Measurements from ENCODE around the gene KNCN.

Gene KNCN

DNA sequence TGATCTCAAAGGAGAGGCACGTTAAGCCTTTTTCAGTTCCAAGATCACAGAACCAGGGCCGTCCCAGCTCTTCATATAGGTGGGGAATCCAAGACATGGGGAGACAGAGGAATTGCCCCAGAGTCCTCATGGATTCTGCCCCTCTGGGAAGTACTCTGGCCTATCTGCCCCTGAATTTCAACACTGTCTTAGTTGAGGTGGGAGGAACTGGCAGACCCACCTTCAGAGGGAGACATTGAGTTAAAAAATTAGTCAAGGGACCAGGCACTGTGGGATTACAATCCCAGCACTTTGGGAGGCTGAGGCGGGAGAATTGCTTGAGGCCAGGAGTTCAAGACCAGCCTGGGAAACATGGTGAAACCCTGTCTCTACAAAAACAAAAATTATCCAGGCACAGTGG lies 2.1 kb upstream of the KNCN start:
- no peak for TF ChIP-seq TAF1 (IDR thresholded peaks at IDR 0.05; ENCODE audit: low read depth)
- TF ChIP-seq, protein P1, sequence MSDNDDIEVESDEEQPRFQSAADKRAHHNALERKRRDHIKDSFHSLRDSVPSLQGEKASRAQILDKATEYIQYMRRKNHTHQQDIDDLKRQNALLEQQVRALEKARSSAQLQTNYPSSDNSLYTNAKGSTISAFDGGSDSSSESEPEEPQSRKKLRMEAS (IDR thresholded peaks at IDR 0.05): no peak
- TF ChIP-seq TCF12 (IDR thresholded peaks at IDR 0.05; ENCODE audit: low read depth): no peak
- TF ChIP-seq CEBPB (IDR thresholded peaks at IDR 0.05): no peak
- TF ChIP-seq TEAD4 (IDR thresholded peaks at IDR 0.05): no peak
- no peak for TF ChIP-seq EGR1 (IDR thresholded peaks at IDR 0.05)
- TF ChIP-seq FOXM1 (IDR thresholded peaks at IDR 0.05; ENCODE audit: borderline replicate concordance, low read depth): no peak
- no peak for TF ChIP-seq YY1 (IDR thresholded peaks at IDR 0.05; ENCODE audit: low read depth)

GRCh38 chr1:46552357-46553237 lies 1.1 kb upstream of the KNCN start:
- TF ChIP-seq CREB1 (IDR thresholded peaks at IDR 0.05; ENCODE audit: low read depth) (no peak), EGR1 (IDR thresholded peaks at IDR 0.05) (no peak), ZBTB7A (IDR thresholded peaks at IDR 0.05; ENCODE audit: low read depth) (no peak), TAF1 (IDR thresholded peaks at IDR 0.05; ENCODE audit: low read depth) (no peak), FOXM1 (IDR thresholded peaks at IDR 0.05; ENCODE audit: borderline replicate concordance, low read depth) (no peak), YY1 (IDR thresholded peaks at IDR 0.05; ENCODE audit: low read depth) (no peak), RAD21 (IDR thresholded peaks at IDR 0.05; ENCODE audit: low read depth) (no peak), NFIC (IDR thresholded peaks at IDR 0.05) (no peak)
- TF ChIP-seq, protein P1 (IDR thresholded peaks at IDR 0.05): no peak

- no peak for TF ChIP-seq NFIC (IDR thresholded peaks at IDR 0.05)
- no peak for TF ChIP-seq CEBPB (IDR thresholded peaks at IDR 0.05)
- no peak for TF ChIP-seq CREB1 (IDR thresholded peaks at IDR 0.05; ENCODE audit: low read depth)
Measured at GRCh38 chr1:46550751-46551231, 656 bp downstream of the KNCN start.

- TF ChIP-seq FOXM1 (IDR thresholded peaks at IDR 0.05; ENCODE audit: borderline replicate concordance, low read depth) (no peak), ZBTB7A (IDR thresholded peaks at IDR 0.05; ENCODE audit: low read depth) (no peak), YY1 (IDR thresholded peaks at IDR 0.05; ENCODE audit: low read depth) (no peak), TAF1 (IDR thresholded peaks at IDR 0.05; ENCODE audit: low read depth) (no peak), REST (IDR thresholded peaks at IDR 0.05; ENCODE audit: low read depth) (no peak), EP300 (IDR thresholded peaks at IDR 0.05; ENCODE audit: borderline replicate concordance) (no peak), EGR1 (IDR thresholded peaks at IDR 0.05) (no peak), TEAD4 (IDR thresholded peaks at IDR 0.05) (no peak), CEBPB (IDR thresholded peaks at IDR 0.05) (no peak), CREB1 (IDR thresholded peaks at IDR 0.05; ENCODE audit: low read depth) (no peak), TCF12 (IDR thresholded peaks at IDR 0.05; ENCODE audit: low read depth) (no peak), RAD21 (IDR thresholded peaks at IDR 0.05; ENCODE audit: low read depth) (no peak), NFIC (IDR thresholded peaks at IDR 0.05) (no peak)
- TF ChIP-seq, protein P2, sequence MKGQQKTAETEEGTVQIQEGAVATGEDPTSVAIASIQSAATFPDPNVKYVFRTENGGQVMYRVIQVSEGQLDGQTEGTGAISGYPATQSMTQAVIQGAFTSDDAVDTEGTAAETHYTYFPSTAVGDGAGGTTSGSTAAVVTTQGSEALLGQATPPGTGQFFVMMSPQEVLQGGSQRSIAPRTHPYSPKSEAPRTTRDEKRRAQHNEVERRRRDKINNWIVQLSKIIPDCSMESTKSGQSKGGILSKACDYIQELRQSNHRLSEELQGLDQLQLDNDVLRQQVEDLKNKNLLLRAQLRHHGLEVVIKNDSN (IDR thresholded peaks at IDR 0.05): no peak
- TF ChIP-seq, protein P1 (IDR thresholded peaks at IDR 0.05): no peak
Measured at GRCh38 chr1:46549697-46550681, 1.5 kb downstream of the KNCN start.

DNA sequence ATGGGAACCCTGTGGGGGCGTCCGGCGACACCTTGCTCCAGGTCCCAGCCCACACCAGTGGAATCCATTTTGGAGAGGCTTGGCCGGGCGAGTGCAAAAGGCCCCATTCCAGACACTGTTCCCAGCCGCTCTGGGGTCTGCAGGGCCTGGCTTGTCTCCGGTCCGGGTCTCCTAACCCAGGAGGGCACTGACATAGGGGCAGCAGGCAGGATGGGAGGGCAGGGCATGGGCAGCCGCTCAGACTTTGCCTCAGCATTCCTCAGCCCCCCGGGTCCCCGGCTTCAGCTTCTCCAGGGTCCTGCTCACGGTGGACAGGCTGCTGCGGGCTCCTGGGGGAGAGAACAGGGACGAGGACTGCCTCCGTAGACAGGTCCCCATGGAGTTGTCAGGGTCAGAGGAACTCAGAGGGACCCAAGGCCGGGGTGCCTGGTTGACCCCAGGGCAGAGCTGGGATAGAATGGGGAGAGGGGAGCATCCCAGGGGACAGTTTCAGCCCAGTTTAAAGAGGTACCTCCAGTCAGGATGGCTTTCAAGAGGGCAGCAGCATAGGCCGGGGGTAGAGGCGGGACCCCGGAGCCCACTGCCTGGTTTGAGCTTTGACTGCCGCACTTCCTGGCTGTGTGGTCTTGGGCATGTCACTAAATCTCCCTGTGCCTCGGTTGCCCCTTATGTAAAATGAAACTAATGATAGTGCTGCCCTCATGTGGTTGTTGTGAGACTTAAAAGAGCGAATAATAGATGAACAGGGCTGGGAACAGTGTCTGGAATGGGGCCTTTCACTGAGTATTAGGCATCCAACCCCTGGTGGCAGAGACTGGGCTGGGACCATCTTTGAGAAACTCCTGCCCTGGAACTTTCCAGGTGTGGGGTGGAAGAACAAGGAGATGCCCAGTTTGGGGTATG lies 3.7 kb downstream of the KNCN start:
- TF ChIP-seq YY1 (IDR thresholded peaks at IDR 0.05; ENCODE audit: low read depth) (no peak), EP300 (IDR thresholded peaks at IDR 0.05; ENCODE audit: borderline replicate concordance) (no peak), RAD21 (IDR thresholded peaks at IDR 0.05; ENCODE audit: low read depth) (peak; percentile 78)

DNA sequence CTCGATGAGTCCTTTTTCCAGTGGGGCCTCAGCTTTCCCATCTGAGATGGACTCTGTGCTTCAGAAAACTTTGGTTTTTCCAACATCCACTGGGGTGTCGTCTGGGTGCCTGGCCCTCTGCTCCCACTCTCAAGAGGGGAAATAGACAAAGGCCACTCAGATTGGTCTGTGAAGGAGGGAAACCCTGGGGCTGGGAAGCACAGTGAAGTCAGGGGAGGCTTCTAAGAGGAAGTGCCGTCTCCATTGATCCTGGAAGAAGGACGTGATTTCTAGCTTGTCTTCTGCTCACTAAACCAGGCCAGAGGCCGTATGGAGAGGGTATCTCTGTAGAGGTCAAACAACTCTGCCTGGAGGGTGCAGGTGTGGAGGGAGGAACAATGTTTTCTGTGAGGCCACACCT lies 5.2 kb downstream of the KNCN start:
- TF ChIP-seq CREB1 (IDR thresholded peaks at IDR 0.05; ENCODE audit: low read depth) (no peak), REST (IDR thresholded peaks at IDR 0.05; ENCODE audit: low read depth) (no peak), NFIC (IDR thresholded peaks at IDR 0.05) (no peak), TEAD4 (IDR thresholded peaks at IDR 0.05) (no peak)
